ENCODE measurements around the gene TMEM223. TPM values are rescaled to one million over a fixed set of nuclear protein-coding genes. Genes with fewer than 3 reads are reported as not detected.
A peak's percentile ranks its signal among the peaks of the same experiment; 100 is the strongest.

The TMEM223 gene
- total RNA-seq, 1 experiment from 2014 or later = 22.2 TPM

DNA sequence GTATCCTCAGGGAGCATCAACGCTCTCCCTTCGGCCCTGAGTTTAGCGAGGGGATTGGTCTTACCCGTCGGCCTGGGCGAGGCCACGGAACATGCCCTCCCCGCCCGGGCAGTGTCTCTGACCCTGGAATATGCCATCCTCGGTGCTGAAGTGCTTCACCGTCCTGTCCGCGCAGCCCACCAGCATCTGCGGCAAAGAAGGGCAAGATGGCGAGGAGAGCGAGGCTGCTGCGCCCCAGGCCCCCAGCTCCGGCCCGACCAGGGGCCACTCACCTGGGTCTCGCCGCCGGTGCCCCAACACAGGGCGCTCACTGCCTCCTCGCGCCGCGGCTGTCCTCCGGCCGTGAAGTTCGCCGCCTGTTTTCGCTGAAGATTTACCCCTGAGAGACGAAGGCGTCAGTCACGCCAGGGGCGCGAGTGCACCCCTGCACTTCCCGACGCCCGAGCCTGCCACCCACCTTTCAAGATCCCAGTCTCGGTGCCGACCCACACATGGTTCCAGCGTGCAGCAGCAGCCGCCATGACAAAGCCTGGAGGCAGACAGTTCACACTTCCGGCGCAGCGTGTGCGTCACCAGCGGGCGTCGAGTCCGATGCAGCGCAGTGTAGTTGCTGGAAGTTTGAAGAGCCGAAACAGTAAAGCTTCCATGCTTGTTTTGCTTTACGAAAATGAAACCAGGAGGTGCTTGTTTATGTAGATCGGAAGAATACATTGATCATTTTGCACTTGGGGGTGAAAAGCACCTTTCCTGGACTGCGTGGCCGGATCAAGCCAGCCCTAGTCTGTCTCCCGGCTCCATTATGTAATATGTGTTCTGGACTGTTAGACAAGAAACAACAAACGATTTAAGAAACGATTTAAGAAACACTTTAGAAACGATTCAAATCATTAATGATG, 47.5 kb upstream of the TMEM223 start, which contains the start of gene WDR74:
WDR74 (minus strand) TSS at position 541 of the 896 bp plus-strand sequence; CDS start at position 521, 20 bp downstream.
- no peak within 1 kb of the TSS for H2AFZ ChIP-seq (ENCODE audit: low read length)

More for the DNA sequence above, 47.5 kb upstream of the TMEM223 start, which contains the start of gene WDR74:
- peak within 1 kb of the TSS; percentile 96 for H3K9ac ChIP-seq (ENCODE audit: extremely low read depth, insufficient read length, low read length)
- H2BK5ac ChIP-seq (ENCODE audit: insufficient read length, low read length) = peak within 1 kb of the TSS; percentile 73
- DNase-seq = peak; percentile 89
- no peaks in the 10 kb centered on the region for H3K27me3 ChIP-seq (ENCODE audit: insufficient read depth, low read length)
- Mint-ChIP-seq H3K36me3 (ENCODE audit: insufficient read depth in 1 of 3, low read depth in 3 of 3) (peaks cover 29 to 42% (median 40%) of the 10 kb centered on the region in 3 experiments; a peak in 6 of 7 replicates), H3K27ac (peak within 1 kb of the TSS in 1 of 3 experiments; percentile 87; a peak in 4 of 7 replicates), H3K9me3 (peaks cover 0 to 4% of the 10 kb centered on the region in 2 experiments; a peak in 3 of 5 replicates), H3K4me3 (no peak within 1 kb of the TSS; a peak in 1 of 5 replicates), H3K27me3 (ENCODE audit: low read depth) (no peaks in the 10 kb centered on the region; the same call in 1 of the 2 replicates), H3K4me1 (peaks cover 11 to 22% of the 10 kb centered on the region in 2 experiments)
- no peaks in the 10 kb centered on the region for H3K9me3 ChIP-seq (ENCODE audit: control insufficient read depth, low read depth, low read length)
- H2AK5ac ChIP-seq (ENCODE audit: insufficient read length, low read length) = no peak within 1 kb of the TSS
- H4K5ac ChIP-seq (ENCODE audit: insufficient read length, low read depth, low read length) = no peak within 1 kb of the TSS
- H3K18ac ChIP-seq (ENCODE audit: insufficient read length, low read depth, low read length) = peak within 1 kb of the TSS; percentile 93
- no peak within 1 kb of the TSS for H4K91ac ChIP-seq (ENCODE audit: insufficient read length, low read depth, low read length)
- peaks cover 9% of the 10 kb centered on the region; the same call in 1 of the 2 replicates for H3K79me2 ChIP-seq (ENCODE audit: insufficient read depth, low read length)
- H3K27ac ChIP-seq (ENCODE audit: insufficient read length, low read depth, low read length) = peak within 1 kb of the TSS; percentile 97
- H3K4me1 ChIP-seq (ENCODE audit: insufficient read depth, low read length) = no peaks in the 10 kb centered on the region
- H2BK15ac ChIP-seq (ENCODE audit: low read depth, low read length) = no peak within 1 kb of the TSS
- H2BK120ac ChIP-seq (ENCODE audit: low read depth, low read length, poor library complexity, severe bottlenecking) = peak within 1 kb of the TSS; percentile 64
- H4K8ac ChIP-seq (replicated peaks; ENCODE audit: insufficient read length, low read depth, low read length) = no peak within 1 kb of the TSS
- H3K23ac ChIP-seq (ENCODE audit: insufficient read length, low read depth, low read length) = no peak within 1 kb of the TSS
- peak within 1 kb of the TSS; percentile 57 for H3K4me2 ChIP-seq (ENCODE audit: insufficient read depth, insufficient read length, low read length)
- H3K4ac ChIP-seq (ENCODE audit: low read depth, low read length) = peak within 1 kb of the TSS; percentile 68; the same call in 1 of the 2 replicates
- H3T11ph ChIP-seq (ENCODE audit: low read length) = peak within 1 kb of the TSS; percentile 48
- TF ChIP-seq, protein P1, sequence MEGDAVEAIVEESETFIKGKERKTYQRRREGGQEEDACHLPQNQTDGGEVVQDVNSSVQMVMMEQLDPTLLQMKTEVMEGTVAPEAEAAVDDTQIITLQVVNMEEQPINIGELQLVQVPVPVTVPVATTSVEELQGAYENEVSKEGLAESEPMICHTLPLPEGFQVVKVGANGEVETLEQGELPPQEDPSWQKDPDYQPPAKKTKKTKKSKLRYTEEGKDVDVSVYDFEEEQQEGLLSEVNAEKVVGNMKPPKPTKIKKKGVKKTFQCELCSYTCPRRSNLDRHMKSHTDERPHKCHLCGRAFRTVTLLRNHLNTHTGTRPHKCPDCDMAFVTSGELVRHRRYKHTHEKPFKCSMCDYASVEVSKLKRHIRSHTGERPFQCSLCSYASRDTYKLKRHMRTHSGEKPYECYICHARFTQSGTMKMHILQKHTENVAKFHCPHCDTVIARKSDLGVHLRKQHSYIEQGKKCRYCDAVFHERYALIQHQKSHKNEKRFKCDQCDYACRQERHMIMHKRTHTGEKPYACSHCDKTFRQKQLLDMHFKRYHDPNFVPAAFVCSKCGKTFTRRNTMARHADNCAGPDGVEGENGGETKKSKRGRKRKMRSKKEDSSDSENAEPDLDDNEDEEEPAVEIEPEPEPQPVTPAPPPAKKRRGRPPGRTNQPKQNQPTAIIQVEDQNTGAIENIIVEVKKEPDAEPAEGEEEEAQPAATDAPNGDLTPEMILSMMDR (conservative IDR thresholded peaks at IDR 0.05) = no peak
- no peaks in the 10 kb centered on the region for H4K20me1 ChIP-seq (ENCODE audit: control insufficient read depth, insufficient read depth, insufficient read length)
- H2BK20ac ChIP-seq (ENCODE audit: low read depth, low read length, poor library complexity, severe bottlenecking) = no peak within 1 kb of the TSS
- H3K23me2 ChIP-seq (ENCODE audit: insufficient read length, low read depth, low read length, poor library complexity, severe bottlenecking) = peaks cover 18% of the 10 kb centered on the region
- H3K79me1 ChIP-seq (ENCODE audit: insufficient read depth, low read depth, low read length, poor library complexity, severe bottlenecking) = peaks cover 3% of the 10 kb centered on the region
- no CpG with 5 or more reads among the region's 62 CpGs for WGBS (ENCODE audit: extremely low coverage, insufficient read length, low lambda C conversion rate)
- H3K14ac ChIP-seq (ENCODE audit: insufficient read depth, low read length) = peak within 1 kb of the TSS; percentile 84
- H2BK12ac ChIP-seq (ENCODE audit: insufficient read length, low read depth, low read length) = no peak within 1 kb of the TSS
- peak within 1 kb of the TSS; percentile 13 for H3K56ac ChIP-seq (ENCODE audit: insufficient read length, low read depth, low read length)

Data from H9 (cell line).